HepG2 (cell line): Measurements from ENCODE around the gene AKR1A1. TPM values are rescaled to one million over a fixed set of nuclear protein-coding genes. Genes with fewer than 3 reads are reported as not detected.

Experiments used
- AKAP8 ChIP-seq: sonication (generic); formaldehyde crosslinking; IDR thresholded peaks from 2 replicates; pipeline ENCODE4 v1.5.1; 2020; ENCODE audit warnings: mild to moderate bottlenecking, missing genetic modification reagents
- ETV6 ChIP-seq: sonication (generic); formaldehyde crosslinking; conservative IDR thresholded peaks from 2 replicates; pipeline ENCODE4 v1.4.0; 2020; ENCODE audit warnings: missing genetic modification reagents
- HES4 ChIP-seq: sonication (generic); formaldehyde crosslinking; IDR thresholded peaks from 2 replicates; pipeline ENCODE4 v1.9.0; 2021; ENCODE audit warnings: mild to moderate bottlenecking, missing genetic modification reagents, borderline replicate concordance
- HNF4A ChIP-seq: sonication (generic); formaldehyde crosslinking; IDR thresholded peaks from 2 replicates; pipeline ENCODE4 v1.4.0; 2020; ENCODE audit warnings: missing genetic modification reagents
- HOXA3 ChIP-seq: sonication (generic); formaldehyde crosslinking; IDR thresholded peaks from 2 replicates; pipeline ENCODE4 v1.5.0; 2020; ENCODE audit warnings: missing genetic modification reagents
- IRF2 ChIP-seq: IDR thresholded peaks from 2 replicates; pipeline ENCODE4 v1.6.1; 2018; ENCODE audit warnings: missing genetic modification reagents, missing compliant biosample characterization
- JUND ChIP-seq: sonication (generic); formaldehyde crosslinking; IDR thresholded peaks from 2 replicates; pipeline ENCODE4 v1.8.0; 2022; ENCODE audit warnings: mild to moderate bottlenecking, missing genetic modification reagents
- KLF6 ChIP-seq: IDR thresholded peaks from 2 replicates; pipeline ENCODE4 v1.8.0; 2016; ENCODE audit warnings: missing biosample characterization, missing genetic modification reagents
- KLF9 ChIP-seq: IDR thresholded peaks from 2 replicates; pipeline ENCODE4 v1.6.1; 2016; ENCODE audit warnings: low read depth
- MEIS2 ChIP-seq: sonication (generic); formaldehyde crosslinking; IDR thresholded peaks from 2 replicates; pipeline ENCODE4 v1.9.0; 2021; ENCODE audit warnings: mild to moderate bottlenecking, missing genetic modification reagents
- NFE2L2 ChIP-seq: fragments of 150-350 bp; IDR thresholded peaks from 2 replicates; pipeline ENCODE4 v1.6.1; 2014; ENCODE audit warnings: low read length
- RFX3 ChIP-seq: IDR thresholded peaks from 2 replicates; pipeline ENCODE4 v1.6.1; 2016; ENCODE audit warnings: missing biosample characterization, missing genetic modification reagents
- RFXANK ChIP-seq: IDR thresholded peaks from 2 replicates; pipeline ENCODE4 v1.6.1; 2016
- RNF2 ChIP-seq: fragments of 450-650 bp; conservative IDR thresholded peaks from 2 replicates; pipeline ENCODE4 v1.6.1; 2016; ENCODE audit warnings: low read depth
- RXRB ChIP-seq: IDR thresholded peaks from 2 replicates; pipeline ENCODE4 v1.6.1; 2016; ENCODE audit warnings: borderline replicate concordance, missing genetic modification reagents, missing compliant biosample characterization
- XBP1 ChIP-seq: sonication (generic); formaldehyde crosslinking; IDR thresholded peaks from 2 replicates; pipeline ENCODE4 v1.5.0; 2020; ENCODE audit warnings: missing genetic modification reagents
- XRCC5 ChIP-seq: fragments of 200-400 bp; formaldehyde crosslinking; optimal IDR thresholded peaks from 2 replicates; pipeline ENCODE3; 2017; ENCODE audit warnings: mild to moderate bottlenecking, low read length
- ZEB1 ChIP-seq: IDR thresholded peaks from 2 replicates; pipeline ENCODE4 v1.6.1; 2012; ENCODE audit warnings: mild to moderate bottlenecking, low read depth, inconsistent platforms; ENCODE audit not compliant: insufficient replicate concordance
- ZFAT ChIP-seq: sonication (generic); formaldehyde crosslinking; conservative IDR thresholded peaks from 2 replicates; pipeline ENCODE4 v1.8.1; 2023; ENCODE audit warnings: missing genetic modification reagents, inconsistent platforms
- ZNF160 ChIP-seq: sonication (generic); formaldehyde crosslinking; IDR thresholded peaks from 2 replicates; pipeline ENCODE4 v1.8.0; 2022; ENCODE audit warnings: mild to moderate bottlenecking, inconsistent platforms, missing genetic modification reagents
- ZNF17 ChIP-seq: sonication (generic); formaldehyde crosslinking; IDR thresholded peaks from 2 replicates; pipeline ENCODE4 v1.5.0; 2020; ENCODE audit warnings: mild to moderate bottlenecking, missing genetic modification reagents
- ZNF224 ChIP-seq: sonication (generic); formaldehyde crosslinking; IDR thresholded peaks from 2 replicates; pipeline ENCODE4 v1.5.0; 2020; ENCODE audit warnings: mild to moderate bottlenecking, missing genetic modification reagents
- ZNF598 ChIP-seq: sonication (generic); formaldehyde crosslinking; IDR thresholded peaks from 2 replicates; pipeline ENCODE4 v1.5.1; 2020; ENCODE audit warnings: mild to moderate bottlenecking, missing genetic modification reagents, borderline replicate concordance
- polyA plus RNA-seq, 8 experiments: library from polyadenylated mRNA; depleted of rRNA in 3 of 8; stranded (reverse) in 7 of 8; unstranded in 1 of 8; fragments of >200 nt; fragmentation: Illumina TruSeq in 4 of 8; extraction: Trizol in 4 of 8; gene quantifications; 2 replicates each; pipeline versions ENCODE4 v1.2.1 to v1.2.3, GENCODE V29; 2011 to 2016; ENCODE audit warnings: low read depth in 4 of 8, missing spikeins in 1 of 8, mixed read lengths in 1 of 8; ENCODE audit not compliant: insufficient read depth in 1 of 8
- total RNA-seq, 5 experiments: library from RNA; depleted of rRNA; stranded (reverse); fragments of >200 nt; fragmentation: Illumina TruSeq; extraction: Trizol; gene quantifications; 2 replicates each; pipeline ENCODE4 v1.2.3, GENCODE V29; 2016; ENCODE audit warnings: low read depth in 1 of 5
- TF ChIP-seq, protein P1 (sequence below): sonication (generic); formaldehyde crosslinking; IDR thresholded peaks from 2 replicates; pipeline ENCODE4 v1.5.1; 2020; ENCODE audit warnings: missing genetic modification reagents, mild to moderate bottlenecking, borderline replicate concordance
- TF ChIP-seq, protein P2 (sequence below): sonication (generic); formaldehyde crosslinking; IDR thresholded peaks from 2 replicates; pipeline ENCODE4 v1.5.0; 2020; ENCODE audit warnings: mild to moderate bottlenecking, missing genetic modification reagents, borderline replicate concordance
- TF ChIP-seq, protein P3 (sequence below): sonication (generic); formaldehyde crosslinking; IDR thresholded peaks from 2 replicates; pipeline ENCODE4 v1.8.1; 2023; ENCODE audit warnings: mild to moderate bottlenecking, inconsistent platforms, moderate library complexity, missing genetic modification reagents, borderline replicate concordance

AKR1A1 gene
- total and polyA plus RNA-seq, 2 of the 13 experiments (the other 11 are each of a cell fraction or from before 2014, with no cell fraction given), result 181 to 217 TPM

DNA sequence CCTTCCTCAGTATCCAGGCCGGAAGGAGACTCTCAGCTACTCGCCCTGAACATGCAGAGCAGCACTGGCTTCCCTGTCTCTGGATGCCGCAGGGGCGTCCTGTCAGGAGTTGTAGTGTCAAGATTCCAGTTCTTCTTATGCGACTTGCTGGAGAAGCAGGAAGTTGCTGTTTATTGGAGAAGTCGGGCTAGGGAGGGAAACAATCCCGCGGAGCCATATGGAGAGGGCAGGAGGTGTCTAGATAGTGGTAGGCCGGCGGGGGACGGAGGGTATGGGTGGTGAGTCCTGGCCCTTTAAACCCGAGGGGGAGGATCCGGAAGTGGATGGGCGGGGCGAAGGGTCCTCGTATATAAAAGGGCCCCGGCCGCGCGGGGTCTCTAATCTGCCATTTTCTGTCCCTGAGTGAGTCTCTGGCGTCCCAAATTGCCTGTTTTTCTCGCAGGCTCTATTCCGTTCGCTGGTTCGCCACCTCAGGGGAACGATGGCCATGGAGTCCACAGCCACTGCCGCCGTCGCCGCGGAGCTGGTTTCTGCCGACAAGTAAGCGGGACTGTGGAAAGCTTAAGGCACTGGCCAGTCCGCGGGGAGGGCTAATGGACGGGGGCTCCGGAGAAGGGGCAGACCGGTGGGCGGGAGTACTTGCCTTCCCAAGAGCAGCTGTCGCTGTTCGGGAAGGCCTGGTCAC is 33.2 kb downstream of the AKR1A1 start, which contains the start of gene NASP (continued):
- peak; percentile 31; the same call in 1 of the 2 replicates for TF ChIP-seq HES4 (CRISPR knock-in tag)
- no peak for TF ChIP-seq XRCC5
- TF ChIP-seq, protein P1, sequence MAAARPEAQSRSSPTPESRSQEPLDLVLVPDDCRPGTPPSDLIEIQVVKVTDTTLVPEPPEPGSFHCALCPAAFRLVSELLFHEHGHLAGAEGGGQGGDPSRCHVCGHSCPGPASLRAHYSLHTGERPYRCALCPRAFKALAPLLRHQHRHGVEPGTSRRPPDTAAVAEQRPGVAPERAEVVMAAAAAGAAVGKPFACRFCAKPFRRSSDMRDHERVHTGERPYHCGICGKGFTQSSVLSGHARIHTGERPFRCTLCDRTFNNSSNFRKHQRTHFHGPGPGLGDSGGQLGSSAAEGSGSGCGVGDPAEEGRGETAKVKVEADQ, result no peak
- no peak for TF ChIP-seq ZNF160 (CRISPR knock-in tag)
- no peak for TF ChIP-seq ZNF598
- TF ChIP-seq KLF9 (CRISPR knock-in tag), result no peak; the same call in 1 of the 2 replicates
- no peak for TF ChIP-seq ZNF224 (CRISPR knock-in tag)
- no peak for TF ChIP-seq ZEB1
- TF ChIP-seq MEIS2 (CRISPR knock-in tag), result no peak
- TF ChIP-seq, protein P2, sequence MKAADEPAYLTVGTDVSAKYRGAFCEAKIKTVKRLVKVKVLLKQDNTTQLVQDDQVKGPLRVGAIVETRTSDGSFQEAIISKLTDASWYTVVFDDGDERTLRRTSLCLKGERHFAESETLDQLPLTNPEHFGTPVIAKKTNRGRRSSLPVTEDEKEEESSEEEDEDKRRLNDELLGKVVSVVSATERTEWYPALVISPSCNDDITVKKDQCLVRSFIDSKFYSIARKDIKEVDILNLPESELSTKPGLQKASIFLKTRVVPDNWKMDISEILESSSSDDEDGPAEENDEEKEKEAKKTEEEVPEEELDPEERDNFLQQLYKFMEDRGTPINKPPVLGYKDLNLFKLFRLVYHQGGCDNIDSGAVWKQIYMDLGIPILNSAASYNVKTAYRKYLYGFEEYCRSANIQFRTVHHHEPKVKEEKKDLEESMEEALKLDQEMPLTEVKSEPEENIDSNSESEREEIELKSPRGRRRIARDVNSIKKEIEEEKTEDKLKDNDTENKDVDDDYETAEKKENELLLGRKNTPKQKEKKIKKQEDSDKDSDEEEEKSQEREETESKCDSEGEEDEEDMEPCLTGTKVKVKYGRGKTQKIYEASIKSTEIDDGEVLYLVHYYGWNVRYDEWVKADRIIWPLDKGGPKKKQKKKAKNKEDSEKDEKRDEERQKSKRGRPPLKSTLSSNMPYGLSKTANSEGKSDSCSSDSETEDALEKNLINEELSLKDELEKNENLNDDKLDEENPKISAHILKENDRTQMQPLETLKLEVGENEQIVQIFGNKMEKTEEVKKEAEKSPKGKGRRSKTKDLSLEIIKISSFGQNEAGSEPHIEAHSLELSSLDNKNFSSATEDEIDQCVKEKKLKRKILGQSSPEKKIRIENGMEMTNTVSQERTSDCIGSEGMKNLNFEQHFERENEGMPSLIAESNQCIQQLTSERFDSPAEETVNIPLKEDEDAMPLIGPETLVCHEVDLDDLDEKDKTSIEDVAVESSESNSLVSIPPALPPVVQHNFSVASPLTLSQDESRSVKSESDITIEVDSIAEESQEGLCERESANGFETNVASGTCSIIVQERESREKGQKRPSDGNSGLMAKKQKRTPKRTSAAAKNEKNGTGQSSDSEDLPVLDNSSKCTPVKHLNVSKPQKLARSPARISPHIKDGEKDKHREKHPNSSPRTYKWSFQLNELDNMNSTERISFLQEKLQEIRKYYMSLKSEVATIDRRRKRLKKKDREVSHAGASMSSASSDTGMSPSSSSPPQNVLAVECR, result peak; percentile 80
- TF ChIP-seq RXRB (CRISPR knock-in tag), result no peak; the same call in none of the 2 replicates
- no peak for TF ChIP-seq JUND (CRISPR knock-in tag)
- TF ChIP-seq IRF2 (CRISPR knock-in tag), result no peak
- no peak for TF ChIP-seq ETV6
- TF ChIP-seq NFE2L2, result no peak
- TF ChIP-seq HOXA3 (CRISPR knock-in tag), result no peak; the same call in 1 of the 2 replicates
- no peak for TF ChIP-seq XBP1 (CRISPR knock-in tag)
- no peak for TF ChIP-seq RNF2
- TF ChIP-seq, protein P3, sequence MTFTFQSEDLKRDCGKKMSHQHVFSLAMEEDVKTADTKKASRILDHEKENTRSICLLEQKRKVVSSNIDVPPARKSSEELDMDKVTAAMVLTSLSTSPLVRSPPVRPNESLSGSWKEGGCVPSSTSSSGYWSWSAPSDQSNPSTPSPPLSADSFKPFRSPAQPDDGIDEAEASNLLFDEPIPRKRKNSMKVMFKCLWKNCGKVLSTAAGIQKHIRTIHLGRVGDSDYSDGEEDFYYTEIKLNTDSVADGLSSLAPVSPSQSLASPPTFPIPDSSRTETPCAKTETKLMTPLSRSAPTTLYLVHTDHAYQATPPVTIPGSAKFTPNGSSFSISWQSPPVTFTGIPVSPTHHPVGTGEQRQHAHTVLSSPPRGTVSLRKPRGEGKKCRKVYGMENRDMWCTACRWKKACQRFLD (CRISPR knock-in tag), result peak; percentile 73
- TF ChIP-seq RFXANK (CRISPR knock-in tag), result peak; percentile 98
- no peak for TF ChIP-seq AKAP8 (CRISPR knock-in tag)
- no peak for TF ChIP-seq ZNF17 (CRISPR knock-in tag)
- no peak for TF ChIP-seq HNF4A
- no peak for TF ChIP-seq RFX3
- TF ChIP-seq KLF6 (CRISPR knock-in tag), result peak; percentile 14; the same call in 1 of the 2 replicates
- TF ChIP-seq ZFAT (CRISPR knock-in tag), result no peak
